H1 (cell line): Measurements from ENCODE around the gene NHLRC2.

Experiments used
- HDAC6 ChIP-seq: IDR thresholded peaks from one replicate; pipeline ENCODE4 v1.7.1; 2012; ENCODE audit warnings: low read depth, mild to moderate bottlenecking, inconsistent platforms, low read length, moderate library complexity
- POU5F1 ChIP-seq: IDR thresholded peaks from 2 replicates; pipeline ENCODE4 v1.6.1; 2011; ENCODE audit warnings: low read depth, mild to moderate bottlenecking, low read length, moderate library complexity
- TAF1 ChIP-seq: IDR thresholded peaks from 2 replicates; pipeline ENCODE4 v1.6.1; 2011; ENCODE audit warnings: mild to moderate bottlenecking, low read depth, low read length
- TF ChIP-seq, protein P1 (sequence below), 3 experiments: IDR thresholded peaks; 1 replicate in 2 of 3; 2 replicates in 1 of 3; pipeline versions ENCODE4 v1.5.1 to v1.6.1; 2011; ENCODE audit warnings: low read length in 3 of 3, mild to moderate bottlenecking in 3 of 3, inconsistent platforms in 2 of 3, low read depth in 1 of 3, moderate library complexity in 1 of 3; ENCODE audit not compliant: insufficient read depth in 1 of 3; ENCODE audit errors: control extremely low read depth in 1 of 3

DNA sequence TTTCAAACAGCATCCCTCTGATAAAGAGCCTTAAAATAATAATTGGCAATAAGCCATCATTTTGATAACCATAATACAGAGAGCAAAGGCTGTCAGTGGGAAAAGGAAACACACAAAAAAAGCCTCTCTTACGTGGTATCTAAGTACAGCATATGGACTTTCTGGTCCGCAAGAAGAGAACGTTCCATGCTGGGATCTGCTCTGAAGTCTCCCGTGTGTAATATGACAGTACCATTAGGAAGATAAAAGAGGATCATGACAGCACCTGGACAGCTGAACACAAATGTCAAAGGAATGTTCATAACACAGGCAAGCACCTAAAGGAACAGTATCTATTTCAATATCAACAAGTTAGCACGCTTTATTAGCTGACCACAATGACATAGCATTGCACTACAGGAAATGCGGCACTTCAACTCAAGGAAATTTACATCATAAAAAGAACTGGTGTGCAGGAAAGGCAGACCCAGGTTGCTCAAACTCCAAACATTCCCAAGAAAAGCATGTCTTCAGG is 10.4 kb upstream of the NHLRC2 start:
- TF ChIP-seq POU5F1 = no peak
- TF ChIP-seq HDAC6 = no peak
- TF ChIP-seq TAF1 = no peak
- TF ChIP-seq, protein P1, sequence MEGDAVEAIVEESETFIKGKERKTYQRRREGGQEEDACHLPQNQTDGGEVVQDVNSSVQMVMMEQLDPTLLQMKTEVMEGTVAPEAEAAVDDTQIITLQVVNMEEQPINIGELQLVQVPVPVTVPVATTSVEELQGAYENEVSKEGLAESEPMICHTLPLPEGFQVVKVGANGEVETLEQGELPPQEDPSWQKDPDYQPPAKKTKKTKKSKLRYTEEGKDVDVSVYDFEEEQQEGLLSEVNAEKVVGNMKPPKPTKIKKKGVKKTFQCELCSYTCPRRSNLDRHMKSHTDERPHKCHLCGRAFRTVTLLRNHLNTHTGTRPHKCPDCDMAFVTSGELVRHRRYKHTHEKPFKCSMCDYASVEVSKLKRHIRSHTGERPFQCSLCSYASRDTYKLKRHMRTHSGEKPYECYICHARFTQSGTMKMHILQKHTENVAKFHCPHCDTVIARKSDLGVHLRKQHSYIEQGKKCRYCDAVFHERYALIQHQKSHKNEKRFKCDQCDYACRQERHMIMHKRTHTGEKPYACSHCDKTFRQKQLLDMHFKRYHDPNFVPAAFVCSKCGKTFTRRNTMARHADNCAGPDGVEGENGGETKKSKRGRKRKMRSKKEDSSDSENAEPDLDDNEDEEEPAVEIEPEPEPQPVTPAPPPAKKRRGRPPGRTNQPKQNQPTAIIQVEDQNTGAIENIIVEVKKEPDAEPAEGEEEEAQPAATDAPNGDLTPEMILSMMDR (IDR thresholded peaks at IDR 0.05; ENCODE audit: control extremely low read depth in 1 of 3, insufficient read depth in 1 of 3, low read depth in 1 of 3, low read length in 3 of 3) = no peak
